ENCODE results near the gene GP2.

GRCh38 chr16:20298452-20298851 is 28.9 kb downstream of the GP2 start:
- no peak for TF ChIP-seq POLR2A (IDR thresholded peaks at IDR 0.05)
- TF ChIP-seq, protein P1, sequence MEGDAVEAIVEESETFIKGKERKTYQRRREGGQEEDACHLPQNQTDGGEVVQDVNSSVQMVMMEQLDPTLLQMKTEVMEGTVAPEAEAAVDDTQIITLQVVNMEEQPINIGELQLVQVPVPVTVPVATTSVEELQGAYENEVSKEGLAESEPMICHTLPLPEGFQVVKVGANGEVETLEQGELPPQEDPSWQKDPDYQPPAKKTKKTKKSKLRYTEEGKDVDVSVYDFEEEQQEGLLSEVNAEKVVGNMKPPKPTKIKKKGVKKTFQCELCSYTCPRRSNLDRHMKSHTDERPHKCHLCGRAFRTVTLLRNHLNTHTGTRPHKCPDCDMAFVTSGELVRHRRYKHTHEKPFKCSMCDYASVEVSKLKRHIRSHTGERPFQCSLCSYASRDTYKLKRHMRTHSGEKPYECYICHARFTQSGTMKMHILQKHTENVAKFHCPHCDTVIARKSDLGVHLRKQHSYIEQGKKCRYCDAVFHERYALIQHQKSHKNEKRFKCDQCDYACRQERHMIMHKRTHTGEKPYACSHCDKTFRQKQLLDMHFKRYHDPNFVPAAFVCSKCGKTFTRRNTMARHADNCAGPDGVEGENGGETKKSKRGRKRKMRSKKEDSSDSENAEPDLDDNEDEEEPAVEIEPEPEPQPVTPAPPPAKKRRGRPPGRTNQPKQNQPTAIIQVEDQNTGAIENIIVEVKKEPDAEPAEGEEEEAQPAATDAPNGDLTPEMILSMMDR (IDR thresholded peaks at IDR 0.05), result no peak
- TF ChIP-seq EP300 (IDR thresholded peaks at IDR 0.05), result no peak
- no peak for TF ChIP-seq POLR2AphosphoS5 (IDR thresholded peaks at IDR 0.05)
